HCT116 (cell line): ENCODE results near the gene LBR. TPM values are rescaled to one million over a fixed set of nuclear protein-coding genes. Genes with fewer than 3 reads are reported as not detected.

Experiments used
- ATAC-seq: fragments of 200-7000 bp; cut with Tn5 transposase; 2 replicates; pipeline ENCODE4 v1.9.1; 2020; ENCODE audit warnings: mild to moderate bottlenecking, moderate library complexity
- BruUV-seq: library from RNA; stranded (reverse); fragments of 400-500 nt; replicated peaks from 2 replicates; lab custom pipeline; 2021; lab: Mats Ljungman, UMichigan
- CTCF ChIA-PET: fragments of 300-600 bp; sonication (Branson Sonifier 250); formaldehyde crosslinking; loops from one replicate; lab custom pipeline; 2021; ENCODE audit warnings: antibody characterized with exemption; lab: Charles Lee
- POLR2A ChIA-PET: fragments of 300-600, 350-600 bp; sonication (Branson Sonifier 250); formaldehyde crosslinking; loops from one replicate; lab custom pipeline; 2021; ENCODE audit warnings: antibody characterized with exemption; lab: Charles Lee
- RAD21 ChIA-PET, 2 experiments: fragments of 300-600 bp; sonication (Branson Sonifier 250); formaldehyde crosslinking; loops; one replicate each; lab custom pipeline; 2023; ENCODE audit warnings: low total read pairs in 2 of 2; ENCODE audit not compliant: uncharacterized antibody in 2 of 2, unreplicated experiment in 2 of 2, low non-redundant PET in 1 of 2; lab: Charles Lee
- DNase-seq: peaks from one replicate; pipeline ENCODE4 v3.0.0-alpha.2; 2010; ENCODE audit warnings: low read depth, low spot score
- H2AFZ ChIP-seq: fragments of 200-600 bp; shearing (Covaris generic), sonication (generic); 2 replicates; pipeline ENCODE4 v1.6.1; 2017; ENCODE audit warnings: low read depth, mixed run types, mixed read lengths, antibody characterized with exemption, low read length; ENCODE audit not compliant: poor library complexity, severe bottlenecking
- H3K27ac ChIP-seq: 2 replicates; pipeline ENCODE4 v1.5.1; 2012; ENCODE audit warnings: low read depth, low read length
- H3K27me3 ChIP-seq: fragments of 200-600 bp; sonication (generic); 2 replicates; pipeline ENCODE4 v1.6.1; 2016; ENCODE audit warnings: mixed run types, low read length, mixed read lengths; ENCODE audit not compliant: insufficient read depth
- H3K36me3 ChIP-seq, 2 experiments: fragments of 200-500 bp in 1 of 2; fragments of 200-600 bp in 1 of 2; sonication (Bioruptor generic) in 1 of 2; sonication (generic) in 1 of 2; 2 replicates each; pipeline versions ENCODE4 v1.5.1 to v1.6.1; 2014 to 2016; ENCODE audit warnings: low read length in 2 of 2, inconsistent platforms in 1 of 2, mixed read lengths in 1 of 2, mixed run types in 1 of 2; ENCODE audit not compliant: insufficient read depth in 2 of 2, control insufficient read depth in 1 of 2
- H3K4me1 ChIP-seq, 2 experiments: fragments of 200-600 bp in 1 of 2; sonication (generic) in 1 of 2; 2 replicates each; pipeline versions ENCODE4 v1.5.1 to v1.6.1; 2012 to 2017; ENCODE audit warnings: low read length in 2 of 2, inconsistent platforms in 1 of 2, mild to moderate bottlenecking in 1 of 2, mixed read lengths in 1 of 2, mixed run types in 1 of 2, moderate library complexity in 1 of 2; ENCODE audit not compliant: insufficient read depth in 2 of 2, control insufficient read depth in 1 of 2
- H3K4me2 ChIP-seq: fragments of 200-600 bp; sonication (generic); 2 replicates; pipeline ENCODE4 v1.6.1; 2017; ENCODE audit warnings: mixed run types, low read length, mixed read lengths
- H3K4me3 ChIP-seq, 2 experiments: fragments of 200-600 bp in 1 of 2; sonication (generic) in 1 of 2; replicated peaks in 1 of 2; 2 replicates each; pipeline ENCODE4 v1.5.1; 2011 to 2016; ENCODE audit warnings: low read length in 2 of 2, control low read depth in 1 of 2, low read depth in 1 of 2, mild to moderate bottlenecking in 1 of 2, mixed read lengths in 1 of 2, mixed run types in 1 of 2
- H3K79me2 ChIP-seq: fragments of 200-600 bp; sonication (generic); 2 replicates; pipeline ENCODE4 v1.6.1; 2017; ENCODE audit warnings: mild to moderate bottlenecking, mixed run types, low read length, moderate library complexity, mixed read lengths; ENCODE audit not compliant: insufficient read depth
- H3K9ac ChIP-seq: fragments of 200-600 bp; sonication (generic); 2 replicates; pipeline ENCODE4 v1.6.1; 2016; ENCODE audit warnings: low read length, mixed read lengths
- H3K9me2 ChIP-seq: fragments of 200-600 bp; sonication (generic), shearing (Covaris generic); 2 replicates; pipeline ENCODE4 v1.6.1; 2017; ENCODE audit warnings: mixed run types, mild to moderate bottlenecking, moderate library complexity; ENCODE audit not compliant: insufficient read depth
- H3K9me3 ChIP-seq, 2 experiments: fragments of 200-500 bp in 1 of 2; fragments of 200-600 bp in 1 of 2; sonication (Bioruptor generic) in 1 of 2; sonication (generic) in 1 of 2; 2 replicates each; pipeline ENCODE4 v1.6.1; 2014 to 2017; ENCODE audit warnings: low read length in 2 of 2, mixed read lengths in 2 of 2, inconsistent platforms in 1 of 2, low read depth in 1 of 2, mild to moderate bottlenecking in 1 of 2, mixed run types in 1 of 2, moderate library complexity in 1 of 2; ENCODE audit not compliant: control insufficient read depth in 1 of 2, insufficient read depth in 1 of 2
- H4K20me1 ChIP-seq: fragments of 200-600 bp; sonication (generic), shearing (Covaris generic); 2 replicates; pipeline ENCODE4 v1.6.1; 2017; ENCODE audit warnings: mixed run types, mild to moderate bottlenecking, moderate library complexity; ENCODE audit not compliant: insufficient read depth
- SIN3A ChIP-seq: IDR thresholded peaks from 2 replicates; pipeline ENCODE4 v1.6.1; 2012; ENCODE audit warnings: low read depth
- YY1 ChIP-seq: IDR thresholded peaks from 2 replicates; pipeline ENCODE4 v1.6.1; 2011; ENCODE audit warnings: low read length, low read depth, moderate library complexity, mild to moderate bottlenecking; ENCODE audit not compliant: insufficient replicate concordance; ENCODE audit errors: extremely low read depth
- intact Hi-C: fragments of 100-400 bp; cut with micrococcal nuclease; formaldehyde crosslinking; loops from 2 replicates; pipeline ENCODE4 v1.10.0; 2022
- total RNA-seq: library from RNA; stranded (reverse); gene quantifications from one replicate; pipeline ENCODE4 v1.2.1, GENCODE V29; 2021; ENCODE audit not compliant: unreplicated experiment
- TF ChIP-seq, protein P1 (sequence below), 3 experiments: fragments of 200-600 bp in 1 of 3; sonication (generic) in 1 of 3; IDR thresholded peaks in 2 of 3; conservative IDR thresholded peaks in 1 of 3; 2 replicates each; pipeline ENCODE4 v1.5.1; 2012 to 2017; ENCODE audit warnings: low read depth in 2 of 3, low read length in 2 of 3, antibody characterized with exemption in 1 of 3, borderline replicate concordance in 1 of 3, control low read depth in 1 of 3, mild to moderate bottlenecking in 1 of 3, mixed read lengths in 1 of 3, mixed run types in 1 of 3, moderate library complexity in 1 of 3; ENCODE audit not compliant: insufficient read depth in 1 of 3
- TF ChIP-seq, protein P2 (sequence below): IDR thresholded peaks from 2 replicates; pipeline ENCODE4 v1.6.1; 2011; ENCODE audit warnings: mild to moderate bottlenecking, low read length, moderate library complexity; ENCODE audit not compliant: insufficient replicate concordance; ENCODE audit errors: extremely low read depth

Gene LBR
- total RNA-seq, 1 experiment from 2014 or later = 97.4 TPM

DNA sequence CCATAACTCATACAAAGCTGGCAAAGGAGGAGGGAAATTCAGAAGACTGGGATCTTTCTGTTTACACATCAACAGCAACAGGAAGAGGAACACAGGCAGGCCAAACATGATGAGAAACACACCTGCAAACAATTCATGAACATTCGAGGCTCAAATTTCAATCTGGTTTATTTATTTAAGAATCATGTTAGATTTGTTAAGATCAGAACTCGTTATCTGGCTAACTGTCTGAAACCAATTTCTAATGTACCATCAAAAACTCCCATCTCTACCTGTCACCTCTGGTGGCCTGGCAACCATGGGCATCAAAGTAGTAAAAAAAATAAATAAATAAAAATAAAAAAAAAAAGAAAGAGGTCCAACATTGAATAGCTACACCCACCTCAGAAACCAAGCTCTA is 9.8 kb downstream of the LBR start:
- H4K20me1 ChIP-seq = peaks cover 3% of the 10 kb centered on the region; the same call in 1 of the 2 replicates
- no peaks in the 10 kb centered on the region for H3K27me3 ChIP-seq
- H3K4me1 ChIP-seq = peaks cover 0 to 3% of the 10 kb centered on the region in 2 experiments; a peak in 1 of 4 replicates
- H3K4me3 ChIP-seq = no peak overlapping the region
- intact Hi-C loops = no loop called here
- CTCF ChIA-PET = no interaction called here
- POLR2A ChIA-PET = no interaction called here
- no peak overlapping the region for H3K4me2 ChIP-seq
- RAD21 ChIA-PET = no interaction called here
- no peak overlapping the region for H2AFZ ChIP-seq
- H3K9ac ChIP-seq = no peak overlapping the region
- no peak for DNase-seq
- H3K79me2 ChIP-seq = peaks cover 88% of the 10 kb centered on the region
- no peak overlapping the region for H3K27ac ChIP-seq
- no TSS peak for BruUV-seq
- no peaks in the 10 kb centered on the region for H3K9me2 ChIP-seq
- no peak for ATAC-seq
- H3K9me3 ChIP-seq = no peaks in the 10 kb centered on the region
- TF ChIP-seq SIN3A (no peak), YY1 (no peak)
- TF ChIP-seq, protein P1, sequence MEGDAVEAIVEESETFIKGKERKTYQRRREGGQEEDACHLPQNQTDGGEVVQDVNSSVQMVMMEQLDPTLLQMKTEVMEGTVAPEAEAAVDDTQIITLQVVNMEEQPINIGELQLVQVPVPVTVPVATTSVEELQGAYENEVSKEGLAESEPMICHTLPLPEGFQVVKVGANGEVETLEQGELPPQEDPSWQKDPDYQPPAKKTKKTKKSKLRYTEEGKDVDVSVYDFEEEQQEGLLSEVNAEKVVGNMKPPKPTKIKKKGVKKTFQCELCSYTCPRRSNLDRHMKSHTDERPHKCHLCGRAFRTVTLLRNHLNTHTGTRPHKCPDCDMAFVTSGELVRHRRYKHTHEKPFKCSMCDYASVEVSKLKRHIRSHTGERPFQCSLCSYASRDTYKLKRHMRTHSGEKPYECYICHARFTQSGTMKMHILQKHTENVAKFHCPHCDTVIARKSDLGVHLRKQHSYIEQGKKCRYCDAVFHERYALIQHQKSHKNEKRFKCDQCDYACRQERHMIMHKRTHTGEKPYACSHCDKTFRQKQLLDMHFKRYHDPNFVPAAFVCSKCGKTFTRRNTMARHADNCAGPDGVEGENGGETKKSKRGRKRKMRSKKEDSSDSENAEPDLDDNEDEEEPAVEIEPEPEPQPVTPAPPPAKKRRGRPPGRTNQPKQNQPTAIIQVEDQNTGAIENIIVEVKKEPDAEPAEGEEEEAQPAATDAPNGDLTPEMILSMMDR (IDR thresholded peaks at IDR 0.05 in 2 of 3, conservative IDR thresholded peaks at IDR 0.05 in 1 of 3; ENCODE audit: borderline replicate concordance in 1 of 3, insufficient read depth in 1 of 3, low read depth in 2 of 3, low read length in 2 of 3) = no peak
- TF ChIP-seq, protein P2, sequence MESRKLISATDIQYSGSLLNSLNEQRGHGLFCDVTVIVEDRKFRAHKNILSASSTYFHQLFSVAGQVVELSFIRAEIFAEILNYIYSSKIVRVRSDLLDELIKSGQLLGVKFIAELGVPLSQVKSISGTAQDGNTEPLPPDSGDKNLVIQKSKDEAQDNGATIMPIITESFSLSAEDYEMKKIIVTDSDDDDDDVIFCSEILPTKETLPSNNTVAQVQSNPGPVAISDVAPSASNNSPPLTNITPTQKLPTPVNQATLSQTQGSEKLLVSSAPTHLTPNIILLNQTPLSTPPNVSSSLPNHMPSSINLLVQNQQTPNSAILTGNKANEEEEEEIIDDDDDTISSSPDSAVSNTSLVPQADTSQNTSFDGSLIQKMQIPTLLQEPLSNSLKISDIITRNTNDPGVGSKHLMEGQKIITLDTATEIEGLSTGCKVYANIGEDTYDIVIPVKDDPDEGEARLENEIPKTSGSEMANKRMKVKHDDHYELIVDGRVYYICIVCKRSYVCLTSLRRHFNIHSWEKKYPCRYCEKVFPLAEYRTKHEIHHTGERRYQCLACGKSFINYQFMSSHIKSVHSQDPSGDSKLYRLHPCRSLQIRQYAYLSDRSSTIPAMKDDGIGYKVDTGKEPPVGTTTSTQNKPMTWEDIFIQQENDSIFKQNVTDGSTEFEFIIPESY = no peak
- TF ChIP-seq, all 23 proteins: peak for 0
- peaks cover 49 to 54% of the 10 kb centered on the region in 2 experiments for H3K36me3 ChIP-seq
